GM23248 (cell line): ENCODE data around the gene NUCB2.

Source experiments
- EZH2 ChIP-seq: fragments of 200-600 bp; sonication (generic); IDR thresholded peaks from 2 replicates; pipeline ENCODE4 v1.6.1; 2018; ENCODE audit warnings: antibody characterized with exemption, mild to moderate bottlenecking; ENCODE audit not compliant: insufficient read depth, poor library complexity, severe bottlenecking
- EZH2phosphoT487 ChIP-seq: fragments of 200-600 bp; sonication (generic); IDR thresholded peaks from 2 replicates; pipeline ENCODE4 v1.6.1; 2018; ENCODE audit warnings: antibody characterized with exemption, moderate library complexity, mild to moderate bottlenecking, low read depth; ENCODE audit not compliant: insufficient read depth

DNA sequence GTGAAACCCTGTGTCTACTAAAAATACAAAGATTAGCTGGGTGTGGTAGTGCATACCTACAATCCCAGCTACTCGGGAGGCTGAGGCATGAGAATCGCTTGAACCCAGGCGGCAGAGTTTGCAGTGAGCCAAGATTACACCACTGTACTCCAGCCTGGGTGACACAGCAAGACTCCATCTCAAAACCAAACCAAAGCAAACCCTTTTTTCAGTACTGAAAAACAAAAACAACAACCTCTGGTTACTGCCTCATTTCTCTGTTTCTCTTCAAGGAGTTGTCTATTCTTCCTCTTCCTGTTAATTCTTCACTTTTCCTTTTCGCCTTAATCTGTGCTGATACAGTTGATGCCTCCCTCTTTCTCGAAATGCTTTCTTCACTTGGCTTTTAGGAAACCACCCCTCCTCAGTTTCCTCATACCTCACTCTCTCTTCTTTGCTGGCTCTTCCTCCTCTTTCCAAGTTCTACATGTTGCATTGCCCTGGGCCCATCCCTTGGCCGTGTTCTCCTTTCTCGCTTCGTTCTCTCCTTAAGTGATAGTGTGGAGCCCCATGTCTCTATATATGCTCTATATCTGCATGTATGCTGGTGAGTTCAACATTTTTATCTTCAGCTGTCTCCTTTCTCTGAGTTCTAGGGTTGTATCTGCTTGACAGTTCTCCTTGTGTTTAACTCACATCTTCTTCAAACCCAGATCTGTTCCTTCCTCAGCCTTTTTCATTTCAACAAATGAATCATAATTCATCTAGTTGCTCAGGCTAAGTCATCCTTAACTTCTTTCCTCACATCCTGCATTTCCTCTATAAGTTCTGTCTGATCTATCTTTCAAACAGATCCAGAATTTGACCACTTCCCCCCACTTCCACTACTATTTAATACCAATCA is 37.1 kb downstream of the NUCB2 start:
- no peak for TF ChIP-seq EZH2
- TF ChIP-seq EZH2phosphoT487, result no peak
